GM19372 (cell line): ENCODE results near the gene ZNF81.
"Not testable (repeated sequence)": the region's sequence is repeated elsewhere in the genome, so short reads cannot be mapped to it uniquely, and the experiment has no call there.

Experiments used
- ATAC-seq: cut with Tn5 transposase; IDR thresholded peaks from one replicate; pipeline ENCODE4 v1.9.1; 2021; ENCODE audit warnings: mild to moderate bottlenecking, low read depth, moderate library complexity; ENCODE audit not compliant: unreplicated experiment

The ZNF81 gene

GRCh38 chrX:47927212-47927611, 90.5 kb downstream of the ZNF81 start:
- ATAC-seq: no peak

GRCh38 chrX:47931970-47932369, 95.3 kb downstream of the ZNF81 start:
- ATAC-seq: not testable (repeated sequence)

GRCh38 chrX:47933946-47934345, 97.2 kb downstream of the ZNF81 start:
- no peak for ATAC-seq

- ATAC-seq: no peak
These were observed 99.7 kb downstream of the ZNF81 start for GRCh38 chrX:47936224-47936939.

- no peak for ATAC-seq
These were observed 100.2 kb downstream of the ZNF81 start for GRCh38 chrX:47936940-47937317.

- no peak for ATAC-seq
These were observed 103.7 kb downstream of the ZNF81 start for GRCh38 chrX:47940448-47940847.

- ATAC-seq: no peak
These were observed 104.7 kb downstream of the ZNF81 start for GRCh38 chrX:47941423-47941822.

- not testable (repeated sequence) for ATAC-seq
These were observed 118.6 kb downstream of the ZNF81 start for GRCh38 chrX:47955295-47955694.

GRCh38 chrX:47956016-47956415, 119.3 kb downstream of the ZNF81 start:
- no peak for ATAC-seq

GRCh38 chrX:47958206-47958605, 121.5 kb downstream of the ZNF81 start:
- not testable (repeated sequence) for ATAC-seq

- no peak for ATAC-seq
These were observed 122.2 kb downstream of the ZNF81 start for GRCh38 chrX:47958761-47959342.

- ATAC-seq: no peak
These were observed 123.7 kb downstream of the ZNF81 start for GRCh38 chrX:47960406-47960805.

GRCh38 chrX:47961830-47962229, 125.1 kb downstream of the ZNF81 start:
- not testable (repeated sequence) for ATAC-seq

- not testable (repeated sequence) for ATAC-seq
These were observed 128.8 kb downstream of the ZNF81 start for GRCh38 chrX:47965526-47965925.
